Measurements from ENCODE around the gene VASN. TPM values are rescaled to one million over a fixed set of nuclear protein-coding genes. Genes with fewer than 3 reads are reported as not detected.

The VASN gene
- total and polyA plus RNA-seq, 8 donors = 3.7 to 25.6 (median 10.9) TPM

DNA sequence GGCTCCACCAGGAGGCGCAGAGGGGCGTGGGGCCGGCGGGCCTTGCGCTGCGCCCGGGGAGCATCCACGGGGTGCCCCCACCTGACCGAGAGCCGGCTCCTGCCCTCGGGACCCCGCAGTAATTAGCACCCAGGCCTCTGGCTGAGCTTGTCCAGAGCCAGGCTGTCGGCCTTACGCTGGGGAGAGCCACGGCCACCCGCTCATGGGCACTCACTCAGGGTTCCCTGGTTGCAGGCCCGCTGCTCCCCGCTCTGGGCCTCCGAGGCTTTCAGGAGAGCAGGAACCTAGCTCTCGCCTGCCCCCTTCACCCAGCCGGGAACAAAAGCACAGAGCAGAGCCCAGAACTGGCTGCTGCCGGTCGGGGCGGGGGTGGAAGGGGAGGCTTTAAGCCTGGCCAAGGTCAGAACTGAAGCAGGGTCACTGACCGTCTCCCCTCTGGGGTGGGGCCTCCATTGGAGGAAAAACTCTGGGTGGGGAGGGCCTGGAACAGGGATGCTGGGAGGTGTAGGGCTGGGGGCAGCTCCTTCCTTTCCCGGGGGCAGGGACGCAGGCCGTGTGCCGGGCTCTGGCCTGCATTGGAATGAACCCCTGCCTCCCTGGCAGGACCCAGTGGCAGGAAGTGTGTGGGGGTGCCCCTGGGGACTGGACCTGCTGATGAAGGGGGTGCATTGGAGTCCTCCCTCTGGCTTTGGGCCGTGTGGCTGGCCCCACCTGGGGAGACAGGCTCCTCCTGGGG, 43.4 kb upstream of the VASN start:
- Histone ChIP-seq H3K4me3 (peak overlapping the region; percentile 48 to 53 (median 50)), H3K27me3 (peaks cover 0 to 8% (median 0%) of the 10 kb centered on the region in 3 donors), H3K9me3 (no peaks in the 10 kb centered on the region), H3K4me1 (peaks cover 54 to 73% (median 66%) of the 10 kb centered on the region in 4 donors), H3K27ac (peak overlapping the region; percentile 53 to 87 (median 79)), H3K36me3 (peaks cover 0 to 13% (median 6%) of the 10 kb centered on the region in 4 donors)
- intact Hi-C loops (cut with DNase I; ENCODE audit: low total_unique reads) = loop anchor here (5.0 kb wide), 1 partner anchor 126 kb away; no protein-coding TSS in a partner anchor
- WGBS, 5 donors = 6 to 17% (median 13%) methylated on average over 10 to 30 of the region's 30 CpGs
- peak; percentile 83 to 95 for DNase-seq
- TF ChIP-seq EP300 (IDR thresholded peaks at IDR 0.05) = no peak
- TF ChIP-seq, protein P1, sequence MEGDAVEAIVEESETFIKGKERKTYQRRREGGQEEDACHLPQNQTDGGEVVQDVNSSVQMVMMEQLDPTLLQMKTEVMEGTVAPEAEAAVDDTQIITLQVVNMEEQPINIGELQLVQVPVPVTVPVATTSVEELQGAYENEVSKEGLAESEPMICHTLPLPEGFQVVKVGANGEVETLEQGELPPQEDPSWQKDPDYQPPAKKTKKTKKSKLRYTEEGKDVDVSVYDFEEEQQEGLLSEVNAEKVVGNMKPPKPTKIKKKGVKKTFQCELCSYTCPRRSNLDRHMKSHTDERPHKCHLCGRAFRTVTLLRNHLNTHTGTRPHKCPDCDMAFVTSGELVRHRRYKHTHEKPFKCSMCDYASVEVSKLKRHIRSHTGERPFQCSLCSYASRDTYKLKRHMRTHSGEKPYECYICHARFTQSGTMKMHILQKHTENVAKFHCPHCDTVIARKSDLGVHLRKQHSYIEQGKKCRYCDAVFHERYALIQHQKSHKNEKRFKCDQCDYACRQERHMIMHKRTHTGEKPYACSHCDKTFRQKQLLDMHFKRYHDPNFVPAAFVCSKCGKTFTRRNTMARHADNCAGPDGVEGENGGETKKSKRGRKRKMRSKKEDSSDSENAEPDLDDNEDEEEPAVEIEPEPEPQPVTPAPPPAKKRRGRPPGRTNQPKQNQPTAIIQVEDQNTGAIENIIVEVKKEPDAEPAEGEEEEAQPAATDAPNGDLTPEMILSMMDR (IDR thresholded peaks at IDR 0.05) = peak in 5 of 7 experiments; percentile 26 to 57 (median 38)
- no peak for TF ChIP-seq POLR2A (IDR thresholded peaks at IDR 0.05)
- peak in 2 of 3 donors; percentile 15 to 51 for TF ChIP-seq POLR2AphosphoS5 (IDR thresholded peaks at IDR 0.05)

- DNase-seq = peak in 1 of 2 donors; percentile 49
- Histone ChIP-seq H3K36me3 (peaks cover 0 to 19% (median 9%) of the 10 kb centered on the region in 4 donors), H3K9me3 (no peaks in the 10 kb centered on the region), H3K27ac (peak overlapping the region; percentile 57 to 87 (median 79)), H3K27me3 (peaks cover 0 to 8% (median 0%) of the 10 kb centered on the region in 3 donors), H3K4me3 (peak overlapping the region in 2 of 4 donors; percentile 48 to 53), H3K4me1 (peaks cover 46 to 64% (median 57%) of the 10 kb centered on the region in 4 donors)
- 41 to 53% (median 46%) methylated on average over 16 to 17 of the region's 17 CpGs for WGBS, 5 donors
- intact Hi-C loops (cut with DNase I; ENCODE audit: low total_unique reads) = loop anchor here (5.0 kb wide), 1 partner anchor 127 kb away; no protein-coding TSS in a partner anchor
- TF ChIP-seq POLR2A (IDR thresholded peaks at IDR 0.05) (no peak), POLR2AphosphoS5 (IDR thresholded peaks at IDR 0.05) (peak in 2 of 3 donors; percentile 11 to 21)
Observed at GRCh38 chr16:4328782-4329775, 42.6 kb upstream of the VASN start.

- Histone ChIP-seq H3K4me1 (peaks cover 33 to 52% (median 44%) of the 10 kb centered on the region in 4 donors), H3K9me3 (no peaks in the 10 kb centered on the region), H3K4me3 (no peak overlapping the region), H3K36me3 (peaks cover 8 to 31% (median 20%) of the 10 kb centered on the region in 4 donors), H3K27me3 (peaks cover 0 to 8% (median 0%) of the 10 kb centered on the region in 3 donors), H3K27ac (peak overlapping the region in 3 of 5 donors; percentile 79 to 87 (median 81))
- TF ChIP-seq POLR2A (IDR thresholded peaks at IDR 0.05) (no peak), POLR2AphosphoS5 (IDR thresholded peaks at IDR 0.05) (peak in 1 of 3 donors; percentile 44), EP300 (IDR thresholded peaks at IDR 0.05) (no peak)
- TF ChIP-seq, protein P1 (IDR thresholded peaks at IDR 0.05) = peak in 6 of 7 experiments; percentile 22 to 97 (median 94)
- DNase-seq = peak; percentile 89
- intact Hi-C loops (cut with DNase I; ENCODE audit: low total_unique reads) = no loop called here
- WGBS, 5 donors = 39 to 47% (median 45%) methylated on average over 12 to 14 of the region's 14 CpGs
Observed at GRCh38 chr16:4330277-4330874, 41.3 kb upstream of the VASN start.

- intact Hi-C loops (cut with DNase I; ENCODE audit: low total_unique reads) = no loop called here
- DNase-seq = no peak
Observed at GRCh38 chr16:4332083-4332482, 39.6 kb upstream of the VASN start.

More at GRCh38 chr16:4332083-4332482, 39.6 kb upstream of the VASN start:
- TF ChIP-seq POLR2AphosphoS5 (IDR thresholded peaks at IDR 0.05) = no peak
- TF ChIP-seq, protein P1 (IDR thresholded peaks at IDR 0.05) = no peak
- no peak for TF ChIP-seq POLR2A (IDR thresholded peaks at IDR 0.05)
- no peak for TF ChIP-seq EP300 (IDR thresholded peaks at IDR 0.05)
- Histone ChIP-seq H3K4me3 (no peak overlapping the region), H3K27me3 (peaks cover 0 to 8% (median 0%) of the 10 kb centered on the region in 3 donors), H3K9me3 (no peaks in the 10 kb centered on the region), H3K4me1 (peaks cover 29 to 37% (median 32%) of the 10 kb centered on the region in 4 donors), H3K36me3 (peaks cover 25 to 48% (median 37%) of the 10 kb centered on the region in 4 donors), H3K27ac (no peak overlapping the region)
- WGBS, 5 donors = 76 to 92% (median 86%) methylated on average over 12 to 14 of the region's 14 CpGs
